CD4-positive, alpha-beta memory T cell (primary cell): ENCODE results near the gene WBP4. TPM values are rescaled to one million over a fixed set of nuclear protein-coding genes. Genes with fewer than 3 reads are reported as not detected.

ENCODE experiments used
- CTCF ChIA-PET: fragments of 350-600 bp; sonication (Branson Sonifier 250); formaldehyde crosslinking; loops from one replicate; lab custom pipeline; 2021; ENCODE audit warnings: inconsistent platforms; ENCODE audit not compliant: partially characterized antibody; lab: Charles Lee
- POLR2A ChIA-PET: fragments of 350-600 bp; sonication (Branson Sonifier 250); formaldehyde crosslinking; loops from one replicate; lab custom pipeline; 2021; ENCODE audit not compliant: partially characterized antibody; lab: Charles Lee
- DNase-seq, 5 donors: peaks; one replicate each; pipeline versions ENCODE4 v3.0.0 to v3.0.0-alpha.2; 2020 to 2022; ENCODE audit warnings: mixed read lengths in 1 of 5
- H3K27ac ChIP-seq: one replicate; pipeline ENCODE4 v1.7.0; 2013; ENCODE audit warnings: low read depth, low read length
- H3K27me3 ChIP-seq: 2 replicates; pipeline ENCODE4 v1.7.0; 2013; ENCODE audit warnings: mild to moderate bottlenecking, low read length, moderate library complexity; ENCODE audit not compliant: insufficient read depth
- H3K36me3 ChIP-seq: 2 replicates; pipeline ENCODE4 v1.7.0; 2013; ENCODE audit warnings: mild to moderate bottlenecking, low read length, moderate library complexity; ENCODE audit not compliant: insufficient read depth
- H3K4me1 ChIP-seq: 2 replicates; pipeline ENCODE4 v1.7.0; 2013; ENCODE audit warnings: mild to moderate bottlenecking, low read length, moderate library complexity; ENCODE audit not compliant: insufficient read depth
- H3K4me3 ChIP-seq, 2 donors: one replicate each; pipeline ENCODE4 v1.7.0; 2013; ENCODE audit warnings: low read length in 2 of 2, mild to moderate bottlenecking in 1 of 2
- H3K9me3 ChIP-seq, 2 donors: one replicate each; pipeline ENCODE4 v1.7.0; 2013; ENCODE audit warnings: low read length in 2 of 2, control low read depth in 1 of 2; ENCODE audit not compliant: control insufficient read depth in 1 of 2
- H3K27ac Mint-ChIP-seq, 7 donors: one replicate each; pipeline ENCODE4 v1.8.0; 2020 to 2021; ENCODE audit warnings: mixed read lengths in 7 of 7, mild to moderate bottlenecking in 6 of 7, inconsistent platforms in 3 of 7, moderate library complexity in 3 of 7
- H3K27me3 Mint-ChIP-seq, 2 donors: one replicate each; pipeline ENCODE4 v1.8.0; 2020 to 2021; ENCODE audit warnings: mixed read lengths in 2 of 2
- H3K36me3 Mint-ChIP-seq, 2 donors: one replicate each; pipeline ENCODE4 v1.8.0; 2020 to 2021; ENCODE audit warnings: mixed read lengths in 2 of 2, inconsistent platforms in 1 of 2, mild to moderate bottlenecking in 1 of 2
- H3K4me1 Mint-ChIP-seq, 4 donors: one replicate each; pipeline ENCODE4 v1.8.0; 2020 to 2021; ENCODE audit warnings: mixed read lengths in 4 of 4, mild to moderate bottlenecking in 1 of 4
- H3K4me3 Mint-ChIP-seq, 8 donors: one replicate each; pipeline ENCODE4 v1.8.0; 2020 to 2021; ENCODE audit warnings: mixed read lengths in 8 of 8, mild to moderate bottlenecking in 7 of 8, moderate library complexity in 6 of 8, inconsistent platforms in 3 of 8
- H3K9me3 Mint-ChIP-seq, 8 donors: one replicate each; pipeline ENCODE4 v1.8.0; 2020 to 2021; ENCODE audit warnings: mixed read lengths in 8 of 8, mild to moderate bottlenecking in 5 of 8, inconsistent platforms in 3 of 8, moderate library complexity in 1 of 8
- intact Hi-C: fragments of 100-400 bp; cut with micrococcal nuclease; formaldehyde crosslinking; loops from one replicate; pipeline ENCODE4 v1.15.1; 2023
- polyA plus RNA-seq, 2 donors: library from polyadenylated mRNA; unstranded; fragments of 300-500 nt; fragmentation: Illumina TruSeq; gene quantifications; one replicate each; pipeline ENCODE4 v1.2.3, GENCODE V29; 2021
- total RNA-seq, 2 experiments: library from RNA; stranded (reverse); gene quantifications; one replicate each; pipeline ENCODE4 v1.2.3, GENCODE V29; 2021

The WBP4 gene
- total and polyA plus RNA-seq, 4 experiments from 2014 or later = 1.9 to 9.1 (median 6.2) TPM

- Histone ChIP-seq H3K27ac (no peak overlapping the region), H3K9me3 (no peaks in the 10 kb centered on the region), H3K27me3 (no peaks in the 10 kb centered on the region), H3K36me3 (no peaks in the 10 kb centered on the region), H3K4me3 (no peak overlapping the region), H3K4me1 (peaks cover 32% of the 10 kb centered on the region)
- no peaks in the 10 kb centered on the region for H3K36me3 Mint-ChIP-seq
- CTCF ChIA-PET = interaction anchor here (0.6 to 5.5 kb wide), 42 partner anchors 10 to 546 kb away, joined by 3 to 48 read pairs (median 5); partner anchors contain the start of gene ELF1
- peaks cover 30 to 50% (median 35%) of the 10 kb centered on the region in 4 donors for H3K4me1 Mint-ChIP-seq
- intact Hi-C loops = loop anchor here (1.0 to 2.0 kb wide), 4 partner anchors 80 to 278 kb away; partner anchors contain the start of gene KBTBD7
- POLR2A ChIA-PET = interaction anchor here (1.2 to 2.9 kb wide), 6 partner anchors 36 to 133 kb away, joined by 4 to 17 read pairs (median 6); partner anchors contain the start of gene ELF1
- no peaks in the 10 kb centered on the region for H3K9me3 Mint-ChIP-seq
- DNase-seq = peak; percentile 50 to 60 (median 56)
- H3K4me3 Mint-ChIP-seq = peak overlapping the region in 3 of 8 donors; percentile 27 to 73 (median 31)
- no peaks in the 10 kb centered on the region for H3K27me3 Mint-ChIP-seq
- peak overlapping the region in 4 of 7 donors; percentile 8 to 40 (median 22) for H3K27ac Mint-ChIP-seq
Observed at GRCh38 chr13:41054212-41054877, 7.0 kb upstream of the WBP4 start.

GRCh38 chr13:41054919-41055619 is 6.2 kb upstream of the WBP4 start:
- no peak for DNase-seq
- Mint-ChIP-seq H3K9me3 (no peaks in the 10 kb centered on the region), H3K4me3 (peak overlapping the region in 3 of 8 donors; percentile 5 to 73 (median 43)), H3K4me1 (peaks cover 31 to 51% (median 38%) of the 10 kb centered on the region in 4 donors), H3K27me3 (no peaks in the 10 kb centered on the region), H3K36me3 (peaks cover 0 to 2% of the 10 kb centered on the region in 2 donors), H3K27ac (peak overlapping the region in 4 of 7 donors; percentile 7 to 80 (median 49))
- H3K36me3 ChIP-seq = no peaks in the 10 kb centered on the region
- ChIA-PET CTCF (interaction anchor here (0.8 to 5.5 kb wide), 37 partner anchors 9 to 277 kb away, joined by 3 to 48 read pairs (median 5); partner anchors contain the start of gene ELF1), POLR2A (interaction anchor here (0.7 to 2.9 kb wide), 5 partner anchors 37 to 133 kb away, joined by 3 to 17 read pairs (median 7); partner anchors contain the start of gene ELF1)
- H3K4me3 ChIP-seq = no peak overlapping the region
- H3K9me3 ChIP-seq = no peaks in the 10 kb centered on the region
- peaks cover 37% of the 10 kb centered on the region for H3K4me1 ChIP-seq
- intact Hi-C loops = loop anchor here (1.0 to 2.0 kb wide), 4 partner anchors 81 to 278 kb away; partner anchors contain the start of gene KBTBD7
- no peaks in the 10 kb centered on the region for H3K27me3 ChIP-seq
- H3K27ac ChIP-seq = no peak overlapping the region

GRCh38 chr13:41056194-41056593 is 5.1 kb upstream of the WBP4 start:
- no peak overlapping the region for H3K4me3 ChIP-seq
- H3K4me3 Mint-ChIP-seq = no peak overlapping the region
- POLR2A ChIA-PET = interaction anchor here (0.9 kb wide), 1 partner anchor 43 kb away, joined by 3 read pairs; no protein-coding TSS in a partner anchor
- peaks cover 1 to 2% of the 10 kb centered on the region in 2 donors for H3K27me3 Mint-ChIP-seq
- intact Hi-C loops = no loop called here
- peak overlapping the region in 3 of 7 donors; percentile 3 to 42 (median 16) for H3K27ac Mint-ChIP-seq
- H3K9me3 ChIP-seq = no peaks in the 10 kb centered on the region
- CTCF ChIA-PET = interaction anchor here (0.8 to 5.5 kb wide), 10 partner anchors 8 to 278 kb away, joined by 3 to 48 read pairs (median 4); partner anchors contain the start of gene ELF1
- H3K36me3 Mint-ChIP-seq = peaks cover 0 to 12% of the 10 kb centered on the region in 2 donors
- H3K4me1 ChIP-seq = peaks cover 37% of the 10 kb centered on the region
- peaks cover 30 to 57% (median 41%) of the 10 kb centered on the region in 4 donors for H3K4me1 Mint-ChIP-seq
- no peaks in the 10 kb centered on the region for H3K27me3 ChIP-seq
- no peaks in the 10 kb centered on the region for H3K36me3 ChIP-seq
- H3K9me3 Mint-ChIP-seq = peaks cover 0 to 10% (median 0%) of the 10 kb centered on the region in 8 donors
- no peak overlapping the region for H3K27ac ChIP-seq
- DNase-seq = no peak

GRCh38 chr13:41056826-41057711 is 4.2 kb upstream of the WBP4 start:
- peaks cover 0 to 21% of the 10 kb centered on the region in 2 donors for H3K36me3 Mint-ChIP-seq
- H3K27ac ChIP-seq = no peak overlapping the region
- DNase-seq = no peak
- CTCF ChIA-PET = interaction anchor here (0.7 to 5.5 kb wide), 5 partner anchors 38 to 193 kb away, joined by 3 to 30 read pairs (median 3); partner anchors contain the start of gene ELF1
- H3K4me3 Mint-ChIP-seq = no peak overlapping the region
- H3K9me3 Mint-ChIP-seq = peaks cover 0 to 15% (median 0%) of the 10 kb centered on the region in 8 donors
- H3K36me3 ChIP-seq = no peaks in the 10 kb centered on the region
- intact Hi-C loops = no loop called here
- H3K27me3 ChIP-seq = no peaks in the 10 kb centered on the region
- H3K9me3 ChIP-seq = no peaks in the 10 kb centered on the region
- peak overlapping the region in 4 of 7 donors; percentile 3 to 42 (median 21) for H3K27ac Mint-ChIP-seq
- H3K4me1 ChIP-seq = peaks cover 38% of the 10 kb centered on the region
- peaks cover 2 to 5% of the 10 kb centered on the region in 2 donors for H3K27me3 Mint-ChIP-seq
- peaks cover 29 to 66% (median 41%) of the 10 kb centered on the region in 4 donors for H3K4me1 Mint-ChIP-seq
- POLR2A ChIA-PET = interaction anchor here (0.9 kb wide), 1 partner anchor 44 kb away, joined by 3 read pairs; no protein-coding TSS in a partner anchor
- H3K4me3 ChIP-seq = no peak overlapping the region

GRCh38 chr13:41058295-41059070 is 2.8 kb upstream of the WBP4 start:
- peak overlapping the region in 3 of 7 donors; percentile 88 to 100 (median 93) for H3K27ac Mint-ChIP-seq
- no peak for DNase-seq
- peaks cover 52% of the 10 kb centered on the region for H3K4me1 ChIP-seq
- H3K9me3 ChIP-seq = no peaks in the 10 kb centered on the region
- H3K27me3 Mint-ChIP-seq = peaks cover 2 to 5% of the 10 kb centered on the region in 2 donors
- ChIA-PET POLR2A (interaction anchor here (1.6 to 6.8 kb wide), 4 partner anchors 41 to 137 kb away, joined by 5 to 104 read pairs (median 39); partner anchors contain the start of gene ELF1), CTCF (interaction anchor here (1.1 to 5.4 kb wide), 5 partner anchors 14 to 168 kb away, joined by 3 to 29 read pairs (median 4); partner anchors contain the start of gene ELF1)
- peak overlapping the region in 7 of 8 donors; percentile 3 to 100 (median 100) for H3K4me3 Mint-ChIP-seq
- intact Hi-C loops = no loop called here
- H3K27ac ChIP-seq = no peak overlapping the region
- peaks cover 0 to 24% of the 10 kb centered on the region in 2 donors for H3K36me3 Mint-ChIP-seq
- H3K4me3 ChIP-seq = no peak overlapping the region
- H3K27me3 ChIP-seq = no peaks in the 10 kb centered on the region
- no peaks in the 10 kb centered on the region for H3K36me3 ChIP-seq
- peaks cover 0 to 15% (median 0%) of the 10 kb centered on the region in 8 donors for H3K9me3 Mint-ChIP-seq
- peaks cover 34 to 78% (median 51%) of the 10 kb centered on the region in 4 donors for H3K4me1 Mint-ChIP-seq
